ENCODE data around the gene UBA6. TPM values are rescaled to one million over a fixed set of nuclear protein-coding genes. Genes with fewer than 3 reads are reported as not detected.

Gene UBA6
- total RNA-seq, 1 donor from 2014 or later = 141 TPM

DNA sequence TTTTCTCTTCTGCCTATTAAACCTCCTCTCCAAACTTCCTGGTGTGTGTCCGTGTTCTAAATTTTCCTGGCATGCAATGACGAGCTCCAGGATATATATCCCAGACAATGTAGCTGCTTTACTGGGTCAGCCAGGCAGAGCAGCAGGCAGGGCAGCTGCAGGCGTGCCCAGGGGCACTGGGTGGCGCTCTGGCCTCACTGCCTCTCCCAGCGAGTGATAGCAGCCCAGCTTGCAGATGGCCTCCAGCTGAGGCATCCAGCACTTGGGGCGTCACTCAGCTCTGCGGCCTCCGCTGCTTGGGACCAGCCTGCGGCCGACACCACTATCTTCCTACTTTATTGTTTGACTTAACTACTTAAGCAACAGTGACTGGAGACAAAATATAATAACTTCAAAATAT, 23.0 kb upstream of the UBA6 start:
- no peaks in the 10 kb centered on the region for H3K9me3 Mint-ChIP-seq (ENCODE audit: unreplicated experiment)
- no peak for DNase-seq (ENCODE audit: low read depth)
- Histone ChIP-seq H3K4me3 (ENCODE audit: insufficient read depth, low read depth, low read length) (no peak overlapping the region), H4K20me1 (ENCODE audit: insufficient read depth, low read length) (no peaks in the 10 kb centered on the region), H3K27ac (ENCODE audit: low read depth, low read length) (no peak overlapping the region), H3K4me2 (ENCODE audit: low read length) (no peak overlapping the region), H2AFZ (ENCODE audit: low read depth, low read length) (no peak overlapping the region), H3K79me2 (ENCODE audit: insufficient read depth, low read length) (no peaks in the 10 kb centered on the region), H3K9me3 (ENCODE audit: insufficient read depth, low read depth, low read length) (no peaks in the 10 kb centered on the region), H3K4me1 (ENCODE audit: insufficient read depth, low read length) (peaks cover 27% of the 10 kb centered on the region), H3K9ac (ENCODE audit: low read length) (no peak overlapping the region), H3K27me3 (ENCODE audit: insufficient read depth, low read length) (no peaks in the 10 kb centered on the region), H3K36me3 (ENCODE audit: insufficient read depth, low read length) (peaks cover 3% of the 10 kb centered on the region)
- H3K4me1 Mint-ChIP-seq (ENCODE audit: low read depth, unreplicated experiment) = peaks cover 35% of the 10 kb centered on the region
- H3K36me3 Mint-ChIP-seq (ENCODE audit: low read depth, unreplicated experiment) = peaks cover 13% of the 10 kb centered on the region
- TF ChIP-seq, protein P1, sequence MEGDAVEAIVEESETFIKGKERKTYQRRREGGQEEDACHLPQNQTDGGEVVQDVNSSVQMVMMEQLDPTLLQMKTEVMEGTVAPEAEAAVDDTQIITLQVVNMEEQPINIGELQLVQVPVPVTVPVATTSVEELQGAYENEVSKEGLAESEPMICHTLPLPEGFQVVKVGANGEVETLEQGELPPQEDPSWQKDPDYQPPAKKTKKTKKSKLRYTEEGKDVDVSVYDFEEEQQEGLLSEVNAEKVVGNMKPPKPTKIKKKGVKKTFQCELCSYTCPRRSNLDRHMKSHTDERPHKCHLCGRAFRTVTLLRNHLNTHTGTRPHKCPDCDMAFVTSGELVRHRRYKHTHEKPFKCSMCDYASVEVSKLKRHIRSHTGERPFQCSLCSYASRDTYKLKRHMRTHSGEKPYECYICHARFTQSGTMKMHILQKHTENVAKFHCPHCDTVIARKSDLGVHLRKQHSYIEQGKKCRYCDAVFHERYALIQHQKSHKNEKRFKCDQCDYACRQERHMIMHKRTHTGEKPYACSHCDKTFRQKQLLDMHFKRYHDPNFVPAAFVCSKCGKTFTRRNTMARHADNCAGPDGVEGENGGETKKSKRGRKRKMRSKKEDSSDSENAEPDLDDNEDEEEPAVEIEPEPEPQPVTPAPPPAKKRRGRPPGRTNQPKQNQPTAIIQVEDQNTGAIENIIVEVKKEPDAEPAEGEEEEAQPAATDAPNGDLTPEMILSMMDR (IDR thresholded peaks at IDR 0.05; ENCODE audit: insufficient read depth, low read depth, low read length) = no peak
- no peak for TF ChIP-seq EZH2 (IDR thresholded peaks at IDR 0.05; ENCODE audit: insufficient read depth, low read length)
- no peaks in the 10 kb centered on the region for H3K27me3 Mint-ChIP-seq (ENCODE audit: low read depth, unreplicated experiment)
- H3K27ac Mint-ChIP-seq (ENCODE audit: unreplicated experiment) = no peak overlapping the region
- H3K4me3 Mint-ChIP-seq (ENCODE audit: unreplicated experiment) = no peak overlapping the region
- no peak for FAIRE-seq

DNA sequence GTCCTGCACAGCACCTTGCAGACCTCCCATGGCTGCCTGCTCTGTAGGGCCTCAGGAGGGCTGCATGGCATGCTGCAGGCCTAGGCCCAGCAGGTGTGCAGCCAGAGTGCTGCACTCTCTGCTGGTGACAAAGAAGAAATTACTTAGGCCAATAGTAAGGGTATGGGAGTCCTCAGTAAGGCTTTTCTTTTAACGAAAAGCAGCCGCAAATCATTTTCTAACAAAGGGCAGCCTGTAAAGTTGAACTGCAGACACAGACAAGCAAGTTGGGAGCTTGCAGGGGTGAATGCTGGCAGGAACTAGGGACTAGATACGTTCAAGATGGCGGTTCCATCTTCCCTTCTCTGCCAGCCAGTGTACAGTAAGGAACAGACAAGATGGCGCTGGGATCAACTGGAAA, 22.4 kb upstream of the UBA6 start:
- TF ChIP-seq, protein P1 (IDR thresholded peaks at IDR 0.05; ENCODE audit: insufficient read depth, low read depth, low read length) = no peak
- TF ChIP-seq EZH2 (IDR thresholded peaks at IDR 0.05; ENCODE audit: insufficient read depth, low read length) = no peak
- Histone ChIP-seq H3K9me3 (ENCODE audit: insufficient read depth, low read depth, low read length) (no peaks in the 10 kb centered on the region), H3K79me2 (ENCODE audit: insufficient read depth, low read length) (no peaks in the 10 kb centered on the region), H3K4me1 (ENCODE audit: insufficient read depth, low read length) (peaks cover 27% of the 10 kb centered on the region), H2AFZ (ENCODE audit: low read depth, low read length) (no peak overlapping the region), H3K4me2 (ENCODE audit: low read length) (no peak overlapping the region), H3K9ac (ENCODE audit: low read length) (no peak overlapping the region), H3K4me3 (ENCODE audit: insufficient read depth, low read depth, low read length) (no peak overlapping the region), H3K36me3 (ENCODE audit: insufficient read depth, low read length) (peaks cover 3% of the 10 kb centered on the region), H4K20me1 (ENCODE audit: insufficient read depth, low read length) (no peaks in the 10 kb centered on the region), H3K27me3 (ENCODE audit: insufficient read depth, low read length) (no peaks in the 10 kb centered on the region), H3K27ac (ENCODE audit: low read depth, low read length) (no peak overlapping the region)
- Mint-ChIP-seq H3K4me3 (ENCODE audit: unreplicated experiment) (no peak overlapping the region), H3K27me3 (ENCODE audit: low read depth, unreplicated experiment) (no peaks in the 10 kb centered on the region), H3K4me1 (ENCODE audit: low read depth, unreplicated experiment) (peaks cover 32% of the 10 kb centered on the region), H3K36me3 (ENCODE audit: low read depth, unreplicated experiment) (peaks cover 13% of the 10 kb centered on the region), H3K9me3 (ENCODE audit: unreplicated experiment) (no peaks in the 10 kb centered on the region), H3K27ac (ENCODE audit: unreplicated experiment) (no peak overlapping the region)
- FAIRE-seq (no peak), DNase-seq (ENCODE audit: low read depth) (no peak)

DNA sequence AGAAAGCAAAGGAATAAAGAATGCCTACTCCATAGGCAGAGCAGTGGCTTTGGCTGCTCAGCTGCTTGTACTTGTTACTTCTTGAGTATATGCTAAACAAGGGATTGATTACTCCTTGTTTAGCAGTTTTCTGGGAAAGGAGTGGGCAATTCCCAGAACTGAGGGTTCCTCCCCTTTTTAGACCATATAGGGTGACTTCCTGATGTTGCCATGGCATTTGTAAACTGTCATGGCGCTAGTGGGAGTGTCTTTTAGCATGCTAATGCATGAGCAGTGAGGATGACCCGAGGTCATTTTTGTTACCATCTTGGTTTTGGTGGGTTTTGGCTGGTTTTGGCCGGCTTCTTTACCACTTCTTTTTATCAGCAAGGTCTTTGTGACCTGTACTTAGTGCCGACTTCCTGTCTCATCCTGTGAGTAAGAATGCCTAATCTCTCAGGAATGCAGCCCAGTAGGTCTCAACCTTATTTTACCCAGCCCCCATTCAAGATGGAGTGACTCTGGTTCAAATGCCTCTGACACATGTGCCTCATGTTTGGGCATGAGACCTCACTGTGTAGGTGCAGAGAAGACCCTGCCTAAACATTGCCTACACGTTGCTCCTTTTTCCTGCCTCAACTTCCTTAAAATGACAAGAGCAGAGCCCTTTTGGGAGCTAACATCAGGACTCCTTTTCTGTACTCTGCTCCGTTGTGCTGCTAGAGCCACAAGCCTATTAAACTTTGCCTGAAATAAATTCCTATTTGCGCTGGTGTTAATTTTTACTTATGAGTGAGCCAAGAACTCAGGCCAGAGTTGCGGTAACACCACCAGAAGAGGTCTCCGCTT, 21.0 kb upstream of the UBA6 start:
- no peaks in the 10 kb centered on the region for H3K27me3 Mint-ChIP-seq (ENCODE audit: low read depth, unreplicated experiment)
- H3K4me1 Mint-ChIP-seq (ENCODE audit: low read depth, unreplicated experiment) = peaks cover 22% of the 10 kb centered on the region
- Histone ChIP-seq H3K4me1 (ENCODE audit: insufficient read depth, low read length) (peaks cover 23% of the 10 kb centered on the region), H3K27ac (ENCODE audit: low read depth, low read length) (peak overlapping the region; percentile 15), H3K9me3 (ENCODE audit: insufficient read depth, low read depth, low read length) (no peaks in the 10 kb centered on the region), H3K27me3 (ENCODE audit: insufficient read depth, low read length) (no peaks in the 10 kb centered on the region), H3K36me3 (ENCODE audit: insufficient read depth, low read length) (peaks cover 3% of the 10 kb centered on the region), H3K9ac (ENCODE audit: low read length) (no peak overlapping the region), H4K20me1 (ENCODE audit: insufficient read depth, low read length) (no peaks in the 10 kb centered on the region), H3K4me2 (ENCODE audit: low read length) (peak overlapping the region; percentile 10), H3K79me2 (ENCODE audit: insufficient read depth, low read length) (no peaks in the 10 kb centered on the region), H3K4me3 (ENCODE audit: insufficient read depth, low read depth, low read length) (no peak overlapping the region), H2AFZ (ENCODE audit: low read depth, low read length) (no peak overlapping the region)
- no peak overlapping the region for H3K4me3 Mint-ChIP-seq (ENCODE audit: unreplicated experiment)
- TF ChIP-seq EZH2 (IDR thresholded peaks at IDR 0.05; ENCODE audit: insufficient read depth, low read length) = no peak
- TF ChIP-seq, protein P1 (IDR thresholded peaks at IDR 0.05; ENCODE audit: insufficient read depth, low read depth, low read length) = no peak
- FAIRE-seq = peak; percentile 13
- H3K27ac Mint-ChIP-seq (ENCODE audit: unreplicated experiment) = peak overlapping the region; percentile 79
- H3K36me3 Mint-ChIP-seq (ENCODE audit: low read depth, unreplicated experiment) = peaks cover 17% of the 10 kb centered on the region
- DNase-seq (ENCODE audit: low read depth) = peak; percentile 76
- H3K9me3 Mint-ChIP-seq (ENCODE audit: unreplicated experiment) = no peaks in the 10 kb centered on the region

Data from astrocyte (in vitro differentiated cells and primary cell).